Right lung (tissue), 5 donors: ENCODE measurements around the gene PRKAG3. TPM values are rescaled to one million over a fixed set of nuclear protein-coding genes. Genes with fewer than 3 reads are reported as not detected.
"Not testable (repeated sequence)": the region's sequence is repeated elsewhere in the genome, so short reads cannot be mapped to it uniquely, and the experiment has no call there.

Experiments
- DNase-seq, 2 donors: peaks; one replicate each; pipeline ENCODE4 v3.0.0-alpha.2; 2013
- polyA plus RNA-seq, 5 donors: library from polyadenylated mRNA; unstranded; fragments of 120-200 nt; gene quantifications; one replicate each; pipeline versions ENCODE4 v1.2.1 to v1.2.3, GENCODE V29; 2013; ENCODE audit warnings: inconsistent platforms in 1 of 5, low replicate concordance in 1 of 5; ENCODE audit not compliant: insufficient read length in 5 of 5, insufficient read depth in 1 of 5

PRKAG3 gene
- polyA plus RNA-seq, 5 donors = 0.18 to 0.76 TPM; not detected in 3

DNA sequence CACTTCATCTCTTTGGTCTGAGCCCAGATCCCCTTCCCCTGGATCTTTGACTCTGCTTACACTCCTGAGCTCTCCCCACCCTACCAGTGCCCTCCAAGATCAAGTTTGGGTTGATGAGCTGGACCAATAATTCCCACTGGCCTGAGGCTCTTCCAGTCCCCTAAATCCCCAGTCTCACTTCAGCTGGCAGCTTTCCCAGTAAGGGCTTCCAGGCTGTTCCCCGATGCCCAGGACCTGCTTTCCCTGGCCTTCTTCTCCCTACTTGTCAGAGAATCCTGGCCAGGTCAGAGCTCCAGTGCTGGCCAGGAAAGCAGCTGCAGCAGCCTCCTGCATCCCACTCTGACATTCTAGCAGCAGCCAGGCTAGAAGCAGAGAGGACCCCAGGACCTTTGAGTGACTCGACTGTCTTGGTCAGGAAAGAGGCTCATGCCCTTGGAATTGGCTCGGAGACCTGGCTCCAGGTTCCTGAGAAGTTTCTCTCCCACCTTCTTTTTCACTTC, 31.5 kb upstream of the PRKAG3 start:
- no peak for DNase-seq

DNA sequence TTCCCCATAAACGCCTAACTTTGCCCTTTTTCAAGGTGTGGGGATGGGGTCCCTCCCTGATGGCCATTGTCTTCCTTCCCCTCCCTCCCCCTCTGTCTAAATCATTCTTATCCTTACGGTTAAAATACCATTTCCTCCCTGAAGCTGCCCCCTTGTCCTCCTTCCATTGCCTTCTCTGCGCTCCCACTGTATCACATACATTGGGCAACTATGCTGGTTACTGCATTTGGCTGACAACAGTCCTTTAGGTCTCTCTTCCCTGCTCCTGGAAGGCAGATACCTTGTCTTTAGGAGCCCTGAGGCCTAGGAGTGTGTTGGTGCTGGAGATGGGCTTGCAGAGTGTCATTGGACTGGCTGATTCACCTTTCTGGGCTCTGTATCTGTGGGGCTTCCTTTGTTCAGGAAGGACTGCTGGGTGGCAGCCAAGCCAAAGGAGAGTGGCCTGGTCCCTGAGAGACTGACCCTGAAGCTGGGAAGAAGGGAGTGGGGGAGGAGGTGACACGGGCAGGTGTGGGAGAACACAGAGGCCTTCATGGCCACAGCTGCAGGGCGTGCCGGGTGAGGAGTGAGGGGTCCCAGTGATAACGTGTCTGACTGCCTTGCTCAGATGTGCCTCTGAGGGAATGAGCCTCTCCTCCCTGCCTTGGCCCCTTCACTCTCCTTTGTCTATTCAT, 30.2 kb upstream of the PRKAG3 start:
- DNase-seq = no peak

GRCh38 chr2:218860950-218861381, 29.4 kb upstream of the PRKAG3 start:
- peak; percentile 67 to 69 for DNase-seq

DNA sequence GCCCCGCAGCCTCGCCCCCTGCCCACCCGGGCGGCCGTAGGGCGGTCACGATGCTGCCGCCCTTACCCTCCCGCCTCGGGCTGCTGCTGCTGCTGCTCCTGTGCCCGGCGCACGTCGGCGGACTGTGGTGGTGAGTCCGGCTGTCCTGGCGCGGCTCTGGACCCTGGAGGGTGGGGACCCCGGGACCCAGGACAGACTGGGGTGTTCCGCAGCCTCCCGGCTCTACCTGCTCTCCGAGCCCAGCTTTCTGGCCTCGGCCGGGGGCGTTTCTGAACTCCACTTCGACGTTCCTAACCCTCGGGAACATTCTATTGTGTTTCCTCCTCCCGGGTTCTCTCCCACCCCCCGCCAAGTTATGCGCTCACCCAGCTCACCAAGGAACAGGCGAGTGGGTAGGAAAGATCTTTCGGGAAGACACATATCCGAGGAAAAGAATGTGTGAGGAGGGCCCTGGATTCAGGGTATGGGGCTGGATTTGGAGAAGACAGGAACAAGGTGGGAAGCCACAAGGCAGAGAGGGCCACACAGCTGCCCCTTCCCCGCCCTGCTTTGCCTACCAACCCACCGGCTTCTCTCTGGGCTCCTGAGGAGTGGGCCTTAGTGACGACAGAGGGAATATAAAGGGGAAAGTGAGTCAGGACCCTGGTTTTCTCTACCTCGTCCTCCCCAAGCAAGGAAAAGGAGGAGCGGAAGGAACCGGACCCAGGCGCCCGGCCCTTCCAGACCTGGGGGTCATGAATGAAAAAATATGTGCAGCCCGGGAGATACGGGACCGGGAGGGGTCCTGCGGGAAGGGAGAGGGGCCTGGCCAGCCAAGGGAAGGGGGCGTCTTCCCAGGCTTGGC, 28.6 kb upstream of the PRKAG3 start:
- no peak for DNase-seq

DNA sequence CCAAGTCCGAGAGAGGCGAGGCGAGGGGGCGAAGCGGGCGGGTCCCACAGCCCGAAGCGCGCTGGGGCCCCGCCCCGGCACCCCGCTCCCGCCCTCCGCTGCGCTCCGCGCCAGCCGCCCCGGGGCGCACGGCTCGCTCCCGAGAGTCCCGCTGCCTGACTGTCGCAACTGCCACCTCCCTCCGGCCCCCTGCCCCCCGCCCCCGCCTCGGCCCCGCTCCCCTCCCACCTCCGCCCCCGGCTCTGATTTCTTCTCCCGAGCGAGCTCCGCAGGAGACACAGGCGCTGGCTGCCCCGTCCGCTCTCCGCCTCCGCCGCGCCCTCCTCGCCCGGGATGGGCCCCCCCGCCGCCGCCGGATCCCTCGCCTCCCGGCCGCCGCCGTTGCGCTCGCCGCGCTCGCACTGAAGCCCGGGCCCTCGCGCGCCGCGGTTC, 28.0 kb upstream of the PRKAG3 start, which contains the start of gene WNT6:
Gene WNT6 (plus strand): TSS at position 250 of the 432 bp plus-strand sequence. CDS start 233 bp downstream, outside the sequence.
- DNase-seq = no peak

- no peak for DNase-seq
Measured at GRCh38 chr2:218858671-218859555, 27.3 kb upstream of the PRKAG3 start.

- DNase-seq = no peak
Measured at GRCh38 chr2:218858138-218858445, 26.5 kb upstream of the PRKAG3 start.

DNA sequence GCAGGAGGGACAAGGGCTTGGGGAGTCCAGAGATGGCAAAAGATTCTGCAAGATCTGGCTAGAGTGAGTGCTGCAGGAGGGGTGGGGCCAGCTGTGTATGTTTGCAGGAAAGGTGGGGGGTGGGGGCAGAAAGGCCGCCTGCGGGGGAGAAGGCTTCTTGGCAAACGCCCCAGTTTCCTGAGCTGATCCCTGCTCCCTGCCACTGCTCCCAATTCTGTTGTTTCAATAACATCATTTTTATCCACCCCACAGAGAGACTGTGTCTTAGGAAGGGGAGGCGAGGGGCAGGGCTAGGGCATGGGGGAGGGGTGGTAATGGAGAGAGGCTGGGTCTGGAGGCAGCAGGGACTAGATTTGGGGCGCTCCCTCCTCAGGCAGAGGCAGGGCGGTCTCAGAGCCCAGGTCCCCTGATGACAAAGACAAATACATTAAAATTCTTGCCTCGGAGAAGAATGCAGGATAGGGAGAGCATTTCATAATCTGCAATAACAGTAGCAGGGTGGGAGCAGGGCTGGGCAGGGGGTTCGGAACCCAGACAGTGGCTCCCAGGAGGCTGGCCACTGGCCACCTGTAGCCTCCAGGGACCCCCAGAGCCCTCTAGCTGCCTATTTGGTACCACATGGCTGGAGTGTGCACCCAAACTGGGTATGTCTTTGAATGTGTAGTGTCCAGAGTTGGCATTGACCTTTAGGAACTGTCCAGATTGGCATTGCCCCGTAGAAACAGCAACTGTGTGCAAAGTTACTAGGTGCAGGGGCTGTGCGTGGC, 26.0 kb upstream of the PRKAG3 start:
- DNase-seq = no peak

- no peak for DNase-seq
Measured at GRCh38 chr2:218856896-218857243, 25.3 kb upstream of the PRKAG3 start.

- no peak for DNase-seq
Measured at GRCh38 chr2:218856167-218856895, 24.7 kb upstream of the PRKAG3 start.

DNA sequence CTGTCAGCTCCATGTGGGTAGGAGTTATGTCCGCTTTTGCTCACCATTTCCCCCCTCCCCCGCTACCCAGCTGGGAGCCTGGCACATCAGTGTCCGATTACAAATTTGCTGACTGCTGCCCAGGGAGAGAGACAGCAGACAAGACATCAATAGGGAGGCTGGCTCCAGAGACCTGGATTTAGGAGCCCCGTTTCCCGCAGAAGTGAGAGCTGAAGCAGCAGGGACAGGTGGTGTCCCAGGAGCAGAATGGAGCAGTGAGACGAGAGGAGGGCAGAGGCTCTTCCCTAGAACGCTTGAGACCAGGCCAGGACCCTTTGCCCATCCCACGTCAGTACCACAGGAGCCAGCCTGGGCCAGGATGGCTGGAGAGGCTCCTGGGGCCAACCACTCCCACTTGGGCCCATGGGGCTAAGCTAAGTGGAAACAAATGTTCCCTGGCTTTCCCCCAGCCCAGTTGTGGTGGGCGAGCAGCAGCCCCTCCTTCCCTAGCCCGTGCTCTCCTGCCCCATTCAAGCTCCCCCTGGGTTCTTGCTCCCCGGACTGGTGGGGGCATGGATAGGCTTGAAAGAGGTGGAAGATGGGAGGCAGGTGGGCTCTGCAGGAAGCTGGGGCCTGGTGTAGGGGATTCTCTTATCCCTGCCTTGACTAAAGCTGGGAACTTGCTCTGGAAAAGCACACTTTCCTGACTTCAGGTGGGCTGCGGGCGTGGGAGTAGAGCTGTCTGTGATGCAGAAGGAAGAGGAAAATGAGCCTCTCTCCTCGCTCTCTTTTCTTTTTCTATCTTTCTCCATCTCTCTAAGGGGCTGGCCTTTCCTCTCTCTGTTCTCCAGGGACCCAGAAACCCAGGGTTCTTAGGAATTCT, 23.9 kb upstream of the PRKAG3 start:
- DNase-seq = no peak

GRCh38 chr2:218854860-218855259, 23.3 kb upstream of the PRKAG3 start:
- DNase-seq = no peak

DNA sequence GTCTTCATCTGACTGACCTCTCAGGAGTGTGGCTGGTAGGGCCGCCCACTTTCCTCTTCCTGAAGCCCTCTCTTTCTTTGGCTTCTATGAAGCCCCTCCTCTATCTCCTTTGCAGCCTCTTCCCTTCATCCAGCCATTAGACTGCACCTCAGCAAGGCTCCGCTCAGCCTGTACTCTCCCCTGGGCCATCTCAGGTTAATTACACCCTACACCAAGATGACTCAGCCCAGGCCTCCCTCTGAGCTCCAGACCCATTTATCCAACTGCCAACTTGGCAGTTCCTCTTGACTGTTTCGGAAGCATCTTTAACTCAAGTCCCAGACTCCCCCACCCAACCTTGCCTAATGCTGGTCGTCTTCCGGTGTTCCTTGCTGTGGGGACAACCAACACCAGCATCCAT, 22.2 kb upstream of the PRKAG3 start:
- no peak for DNase-seq

DNA sequence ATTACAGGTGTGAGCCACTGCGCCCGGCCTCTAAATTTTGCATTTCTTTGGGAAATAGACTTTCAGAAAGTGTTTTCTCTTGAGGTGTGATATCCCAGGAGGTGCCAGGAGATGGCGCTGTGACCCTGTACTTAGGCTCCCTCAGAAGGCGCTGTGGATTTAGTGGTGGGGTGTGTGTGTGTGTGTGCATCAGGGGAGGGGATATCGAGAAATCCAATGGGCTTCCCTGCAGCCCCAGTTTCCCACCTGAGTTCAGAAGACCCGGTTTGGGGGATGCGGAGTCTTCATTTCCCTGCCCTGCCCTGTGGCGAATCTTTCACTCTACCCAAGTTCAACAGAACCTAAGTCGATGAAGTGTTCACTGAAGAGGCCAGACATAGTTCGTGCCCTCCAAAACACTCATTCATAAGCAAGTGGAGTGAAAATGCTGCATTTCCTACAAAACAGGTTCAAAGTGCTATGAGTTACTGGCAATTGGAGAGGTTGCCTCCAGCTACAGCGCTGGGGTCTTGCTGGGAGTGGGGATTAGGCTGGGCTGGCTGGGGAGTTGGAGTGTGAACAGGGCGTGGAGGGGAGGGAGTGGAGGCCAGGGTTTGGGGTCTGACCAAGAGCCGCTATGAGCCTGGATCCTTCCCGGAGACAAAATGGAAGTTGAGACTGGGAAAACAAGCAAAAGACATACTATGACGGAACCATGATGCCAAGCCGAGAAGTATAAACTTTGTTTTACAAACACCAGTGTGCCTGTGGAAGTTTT, 21.5 kb upstream of the PRKAG3 start:
- peak in 1 of 2 donors; percentile 32 for DNase-seq

DNA sequence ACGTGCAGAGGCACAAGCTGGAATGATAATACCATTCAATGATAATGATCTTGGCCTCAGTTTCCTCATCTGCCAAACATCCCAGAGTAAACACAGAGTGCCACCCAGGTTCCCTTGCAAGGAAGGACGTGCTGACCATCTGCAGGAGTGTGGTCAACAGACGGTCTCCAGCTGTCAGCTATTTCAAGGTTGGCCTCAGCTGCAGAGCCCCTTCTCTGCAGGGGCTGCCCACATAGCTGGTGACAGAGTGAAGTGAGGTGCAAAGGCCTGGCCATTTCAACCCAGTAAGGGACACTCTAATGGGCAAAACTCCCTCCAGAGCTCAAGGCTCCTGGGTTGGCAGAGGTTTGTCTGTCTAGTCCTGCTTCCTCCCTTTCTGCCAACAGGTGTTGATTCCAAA, 19.7 kb upstream of the PRKAG3 start:
- DNase-seq = no peak

GRCh38 chr2:218850796-218851195, 19.2 kb upstream of the PRKAG3 start:
- DNase-seq = no peak

- no peak for DNase-seq
Measured at GRCh38 chr2:218849721-218850120, 18.1 kb upstream of the PRKAG3 start.

DNA sequence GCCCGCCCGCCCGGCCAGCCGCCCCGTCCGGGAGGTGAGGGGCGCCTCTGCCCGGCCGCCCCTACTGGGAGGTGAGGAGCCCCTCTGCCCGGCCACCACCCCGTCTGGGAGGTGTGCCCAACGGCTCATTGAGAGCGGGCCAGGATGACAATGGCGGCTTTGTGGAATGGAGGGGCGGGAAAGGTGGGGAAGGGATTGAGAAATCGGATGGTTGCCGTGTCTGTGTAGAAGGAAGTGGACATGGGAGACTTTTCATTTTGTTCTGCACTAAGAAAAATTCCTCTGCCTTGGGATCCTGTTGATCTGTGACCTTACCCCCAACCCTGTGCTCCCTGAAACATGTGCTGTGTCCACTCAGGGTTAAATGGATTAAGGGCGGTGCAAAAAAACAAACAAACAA, 15.4 kb upstream of the PRKAG3 start:
- DNase-seq = not testable (repeated sequence)

DNA sequence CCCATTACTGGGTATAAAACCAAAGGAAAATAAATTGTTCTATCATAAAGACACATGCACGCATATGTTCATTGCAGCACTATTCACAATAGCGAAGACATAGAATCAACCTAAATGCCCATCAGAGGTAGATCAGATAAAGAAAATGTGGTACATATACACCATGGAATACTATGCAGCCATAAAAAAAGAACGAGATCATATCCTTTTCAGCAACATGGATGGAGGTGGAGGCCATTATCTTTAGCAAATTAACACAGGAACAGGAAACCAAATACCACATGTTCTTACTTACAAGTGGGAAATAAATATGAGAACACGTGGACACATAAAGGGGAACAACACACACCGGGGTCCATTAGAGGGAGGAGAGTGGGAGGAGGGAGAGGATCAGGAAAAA, 12.7 kb upstream of the PRKAG3 start:
- DNase-seq = not testable (repeated sequence)
